BJ (cell line): Measurements from ENCODE around the gene TNIP1. TPM values are rescaled to one million over a fixed set of nuclear protein-coding genes. Genes with fewer than 3 reads are reported as not detected.

Experiments
- CTCF ChIA-PET: fragments of 350-600 bp; formaldehyde crosslinking; extraction: SDS; loops from one replicate; lab custom pipeline; 2021; ENCODE audit warnings: antibody characterized with exemption, inconsistent platforms; lab: Yijun Ruan, JAX
- POLR2A ChIA-PET: fragments of 300-600 bp; sonication (Branson Sonifier 250); formaldehyde crosslinking; extraction: SDS; loops from one replicate; lab custom pipeline; 2021; ENCODE audit warnings: antibody characterized with exemption; lab: Charles Lee
- DNase-seq: peaks from one replicate; pipeline ENCODE4 v3.0.0-alpha.2; 2011; ENCODE audit warnings: low read depth
- H3K27me3 ChIP-seq: 2 replicates; pipeline ENCODE4 v1.6.0; 2011; ENCODE audit warnings: low read length; ENCODE audit not compliant: control insufficient read depth, insufficient read depth
- H3K36me3 ChIP-seq: 2 replicates; pipeline ENCODE4 v1.5.1; 2011; ENCODE audit warnings: low read length; ENCODE audit not compliant: control insufficient read depth, insufficient read depth
- H3K4me3 ChIP-seq: 2 replicates; pipeline ENCODE4 v1.5.1; 2011; ENCODE audit warnings: low read depth, mild to moderate bottlenecking, control low read depth, low read length
- CTCF ChIP-seq: IDR thresholded peaks from 2 replicates; pipeline ENCODE4 v1.5.1; 2011; ENCODE audit warnings: low read depth, mild to moderate bottlenecking, control low read depth, inconsistent platforms, low read length, moderate library complexity; ENCODE audit not compliant: insufficient read depth
- polyA plus RNA-seq: library from polyadenylated mRNA; depleted of rRNA; stranded (reverse); fragments of >200 nt; gene quantifications from 2 replicates; pipeline ENCODE4 v1.2.3, GENCODE V29; 2011

Gene TNIP1
- polyA plus RNA-seq, 1 experiment: 80.8 TPM

- no peaks in the 10 kb centered on the region for H3K36me3 ChIP-seq
- CTCF ChIA-PET: interaction anchor here (1.8 to 1.9 kb wide), 2 partner anchors 28 to 96 kb away, joined by 5 to 7 read pairs; no protein-coding TSS in a partner anchor
- POLR2A ChIA-PET: no interaction called here
- H3K27me3 ChIP-seq: no peaks in the 10 kb centered on the region
- H3K4me3 ChIP-seq: no peak overlapping the region
- no peak for DNase-seq
- TF ChIP-seq CTCF: no peak
These were observed 61.5 kb downstream of the TNIP1 start for GRCh38 chr5:151019331-151019730.

- TF ChIP-seq CTCF: no peak
- no peak for DNase-seq
- POLR2A ChIA-PET: no interaction called here
- no peaks in the 10 kb centered on the region for H3K36me3 ChIP-seq
- H3K27me3 ChIP-seq: no peaks in the 10 kb centered on the region
- CTCF ChIA-PET: interaction anchor here (1.8 kb wide), 1 partner anchor 29 kb away, joined by 5 read pairs; no protein-coding TSS in a partner anchor
- no peak overlapping the region for H3K4me3 ChIP-seq
These were observed 62.0 kb downstream of the TNIP1 start for GRCh38 chr5:151018846-151019245.

GRCh38 chr5:151017897-151018296, 62.9 kb downstream of the TNIP1 start:
- Histone ChIP-seq H3K36me3 (no peaks in the 10 kb centered on the region), H3K27me3 (no peaks in the 10 kb centered on the region), H3K4me3 (no peak overlapping the region)
- ChIA-PET CTCF (interaction anchor here (1.8 kb wide), 1 partner anchor 147 kb away, joined by 6 read pairs; no protein-coding TSS in a partner anchor), POLR2A (no interaction called here)
- no peak for TF ChIP-seq CTCF
- DNase-seq: no peak

- no peaks in the 10 kb centered on the region for H3K36me3 ChIP-seq
- no peak for TF ChIP-seq CTCF
- no peaks in the 10 kb centered on the region for H3K27me3 ChIP-seq
- ChIA-PET CTCF (interaction anchor here (0.9 to 1.8 kb wide), 4 partner anchors 31 to 149 kb away, joined by 3 to 6 read pairs (median 4); no protein-coding TSS in a partner anchor), POLR2A (interaction anchor here (0.7 kb wide), 1 partner anchor 148 kb away, joined by 3 read pairs; no protein-coding TSS in a partner anchor)
- no peak overlapping the region for H3K4me3 ChIP-seq
- DNase-seq: no peak
These were observed 64.1 kb downstream of the TNIP1 start for GRCh38 chr5:151016700-151017099.

- ChIA-PET POLR2A (interaction anchor here (0.7 kb wide), 1 partner anchor 149 kb away, joined by 3 read pairs; no protein-coding TSS in a partner anchor), CTCF (interaction anchor here (1.2 to 1.8 kb wide), 2 partner anchors 32 to 149 kb away, joined by 4 to 6 read pairs; no protein-coding TSS in a partner anchor)
- no peaks in the 10 kb centered on the region for H3K36me3 ChIP-seq
- H3K4me3 ChIP-seq: no peak overlapping the region
- no peak for TF ChIP-seq CTCF
- DNase-seq: no peak
- H3K27me3 ChIP-seq: no peaks in the 10 kb centered on the region
These were observed 64.8 kb downstream of the TNIP1 start for GRCh38 chr5:151015974-151016587.
